GM23338 (cell line): ENCODE results near the gene MMS19. TPM values are rescaled to one million over a fixed set of nuclear protein-coding genes. Genes with fewer than 3 reads are reported as not detected.

Experiments
- ATAC-seq: fragments of 200-7000 bp; cut with Tn5 transposase; 3 replicates; pipeline ENCODE4 v1.9.1; 2020
- DNase-seq: peaks from one replicate; pipeline ENCODE4 v3.0.0-alpha.2; 2015; ENCODE audit warnings: low spot score
- H2AFZ ChIP-seq: fragments of 200-600 bp; sonication (generic); 2 replicates; pipeline ENCODE4 v1.8.0; 2016; ENCODE audit warnings: antibody characterized with exemption, mild to moderate bottlenecking, moderate library complexity
- H3F3A ChIP-seq: fragments of 200-600 bp; sonication (generic); replicated peaks from 2 replicates; pipeline ENCODE4 v1.8.0; 2017; ENCODE audit warnings: antibody characterized with exemption, mixed run types, low read depth
- H3K27ac ChIP-seq: fragments of 200-600 bp; sonication (generic); 2 replicates; pipeline ENCODE4 v1.6.1; 2016; ENCODE audit warnings: low read depth
- H3K27me3 ChIP-seq: fragments of 200-600 bp; sonication (generic); 2 replicates; pipeline ENCODE4 v1.8.0; 2016; ENCODE audit warnings: mild to moderate bottlenecking, mixed run types, moderate library complexity; ENCODE audit not compliant: insufficient read depth
- H3K36me3 ChIP-seq: fragments of 200-600 bp; sonication (generic); 2 replicates; pipeline ENCODE4 v1.8.0; 2016; ENCODE audit warnings: mild to moderate bottlenecking; ENCODE audit not compliant: insufficient read depth
- H3K4me1 ChIP-seq: fragments of 200-600 bp; sonication (generic); 2 replicates; pipeline ENCODE4 v1.8.0; 2016; ENCODE audit warnings: mild to moderate bottlenecking, moderate library complexity; ENCODE audit not compliant: insufficient read depth
- H3K4me2 ChIP-seq: fragments of 200-600 bp; sonication (generic); 2 replicates; pipeline ENCODE4 v1.7.1; 2017; ENCODE audit warnings: mixed run types
- H3K4me3 ChIP-seq: fragments of 200-600 bp; sonication (generic); 2 replicates; pipeline ENCODE4 v1.6.1; 2016; ENCODE audit warnings: mixed run types
- H3K79me2 ChIP-seq: fragments of 200-600 bp; sonication (generic); replicated peaks from 2 replicates; pipeline ENCODE4 v1.8.0; 2017; ENCODE audit warnings: mild to moderate bottlenecking; ENCODE audit not compliant: insufficient read depth
- H3K9me2 ChIP-seq: fragments of 200-600 bp; sonication (generic); 2 replicates; pipeline ENCODE4 v1.8.0; 2017; ENCODE audit not compliant: insufficient read depth
- H4K20me1 ChIP-seq: fragments of 200-600 bp; sonication (generic); replicated peaks from 2 replicates; pipeline ENCODE4 v1.8.0; 2017; ENCODE audit warnings: mild to moderate bottlenecking; ENCODE audit not compliant: insufficient read depth
- H3K27ac Mint-ChIP-seq: 2 replicates; pipeline ENCODE4 v1.8.0; 2020; ENCODE audit warnings: inconsistent platforms, mild to moderate bottlenecking, moderate library complexity, mixed read lengths
- H3K27me3 Mint-ChIP-seq: 3 replicates; pipeline ENCODE4 v1.8.0; 2022; ENCODE audit warnings: low read depth, mild to moderate bottlenecking, moderate library complexity, mixed read lengths, inconsistent platforms; ENCODE audit not compliant: insufficient read depth, poor library complexity
- H3K36me3 Mint-ChIP-seq: 3 replicates; pipeline ENCODE4 v1.8.0; 2021; ENCODE audit warnings: low read depth, mild to moderate bottlenecking, inconsistent platforms, moderate library complexity, mixed read lengths
- H3K4me1 Mint-ChIP-seq: 3 replicates; pipeline ENCODE4 v1.8.0; 2020; ENCODE audit warnings: mild to moderate bottlenecking, inconsistent platforms, mixed read lengths
- H3K4me3 Mint-ChIP-seq: 3 replicates; pipeline ENCODE4 v1.8.0; 2021; ENCODE audit warnings: moderate library complexity, mild to moderate bottlenecking, inconsistent platforms, mixed read lengths
- H3K9me3 Mint-ChIP-seq: 3 replicates; pipeline ENCODE4 v1.8.0; 2020; ENCODE audit warnings: moderate library complexity, mild to moderate bottlenecking, inconsistent platforms, mixed read lengths
- EZH2 ChIP-seq: fragments of 200-600 bp; sonication (generic); IDR thresholded peaks from one replicate; pipeline ENCODE4 v1.8.0; 2017; ENCODE audit warnings: antibody characterized with exemption, mild to moderate bottlenecking, low read depth; ENCODE audit not compliant: unreplicated experiment
- EZH2phosphoT487 ChIP-seq: fragments of 200-600 bp; sonication (generic); IDR thresholded peaks from one replicate; pipeline ENCODE4 v1.8.1; 2018; ENCODE audit warnings: antibody characterized with exemption; ENCODE audit not compliant: unreplicated experiment
- JUNB ChIP-seq: IDR thresholded peaks from one replicate; pipeline ENCODE4 v1.6.1; 2016; ENCODE audit warnings: antibody characterized with exemption; ENCODE audit not compliant: unreplicated experiment
- NANOG ChIP-seq: IDR thresholded peaks from 2 replicates; pipeline ENCODE4 v1.6.1; 2016; ENCODE audit warnings: antibody characterized with exemption, borderline replicate concordance
- POLR2AphosphoS5 ChIP-seq: IDR thresholded peaks from 2 replicates; pipeline ENCODE4 v1.6.1; 2016; ENCODE audit warnings: antibody characterized with exemption, low read depth
- REST ChIP-seq: IDR thresholded peaks from one replicate; pipeline ENCODE4 v1.6.1; 2018; ENCODE audit warnings: antibody characterized with exemption; ENCODE audit not compliant: unreplicated experiment
- STAT1 ChIP-seq: IDR thresholded peaks from one replicate; pipeline ENCODE4 v1.6.1; 2016; ENCODE audit warnings: antibody characterized with exemption; ENCODE audit not compliant: unreplicated experiment
- ZNF114 ChIP-seq: fragments of 250-450 bp; sonication (Bioruptor Pico); IDR thresholded peaks from 2 replicates; pipeline ENCODE4 v1.5.0; 2020; ENCODE audit warnings: mild to moderate bottlenecking, moderate library complexity
- ZNF331 ChIP-seq: fragments of 250-450 bp; sonication (Bioruptor Pico); IDR thresholded peaks from 2 replicates; pipeline ENCODE4 v1.5.0; 2020; ENCODE audit warnings: low read depth, mild to moderate bottlenecking, moderate library complexity
- polyA plus RNA-seq: library from polyadenylated mRNA; unstranded; fragments of >200 nt; fragmentation: Nextera tagmentation; extraction: Ambion mirVana; gene quantifications from 2 replicates; pipeline ENCODE4 v1.2.1, GENCODE V29; 2016
- total RNA-seq: library from RNA; depleted of rRNA; stranded (reverse); fragments of >200 nt; shearing (Covaris generic); gene quantifications from 2 replicates; pipeline ENCODE4 v1.2.3, GENCODE V29; 2014
- TF ChIP-seq, protein P1 (sequence below): IDR thresholded peaks from 2 replicates; pipeline ENCODE4 v1.6.1; 2016; ENCODE audit warnings: antibody characterized with exemption
- TF ChIP-seq, protein P2 (sequence below), 2 experiments: fragments of 200-600 bp in 1 of 2; sonication (generic) in 1 of 2; conservative IDR thresholded peaks; 2 replicates each; pipeline versions ENCODE4 v1.5.1 to v1.6.1; 2016 to 2017; ENCODE audit warnings: antibody characterized with exemption in 2 of 2, low read depth in 2 of 2, mild to moderate bottlenecking in 2 of 2, moderate library complexity in 1 of 2

Gene MMS19
- total and polyA plus RNA-seq, 2 experiments from 2014 or later = 81.5 to 252 TPM

DNA sequence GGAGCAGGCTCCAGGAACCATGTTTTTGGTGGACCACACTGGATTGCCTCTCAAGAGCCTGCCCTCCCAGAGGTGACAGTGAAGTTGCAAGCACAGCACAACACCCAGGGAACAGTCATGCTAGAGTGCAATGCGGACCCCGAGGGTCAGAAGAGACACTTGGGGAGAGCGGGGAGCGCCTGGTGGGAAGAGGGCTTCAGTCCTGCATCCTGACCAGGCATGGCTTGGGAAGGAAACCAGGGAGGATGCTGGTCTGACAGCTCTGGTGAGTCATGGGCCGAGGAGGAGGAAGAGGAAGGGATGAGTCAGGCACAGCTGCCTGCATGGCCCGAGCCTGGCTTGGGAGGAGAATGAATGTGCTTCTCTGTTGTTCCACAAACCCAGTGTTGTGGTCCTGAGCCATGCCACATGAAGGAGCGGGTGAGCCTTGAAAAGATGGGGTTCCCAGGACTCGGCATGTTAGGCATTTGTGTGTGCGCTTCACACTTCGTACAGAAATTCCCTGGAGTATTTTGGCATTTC lies 44.9 kb upstream of the MMS19 start:
- Histone ChIP-seq H3K36me3 (no peaks in the 10 kb centered on the region), H3K4me3 (no peak overlapping the region), H3K79me2 (peaks cover 9% of the 10 kb centered on the region), H4K20me1 (no peaks in the 10 kb centered on the region), H3F3A (0 out of 2 replicates have a peak, but pooled peaks cover 7% of the 10 kb centered on the region), H3K9me2 (no peaks in the 10 kb centered on the region), H3K27me3 (no peaks in the 10 kb centered on the region), H3K4me2 (no peak overlapping the region), H3K4me1 (peaks cover 19% of the 10 kb centered on the region), H2AFZ (no peak overlapping the region), H3K27ac (no peak overlapping the region)
- peak overlapping the region; percentile 7 for H3K27ac Mint-ChIP-seq
- ATAC-seq = no peak
- no peak for DNase-seq
- peaks cover 32% of the 10 kb centered on the region for H3K4me1 Mint-ChIP-seq
- no peak overlapping the region for H3K4me3 Mint-ChIP-seq
- peaks cover 8% of the 10 kb centered on the region for H3K27me3 Mint-ChIP-seq
- TF ChIP-seq ZNF331 = no peak
- TF ChIP-seq NANOG = no peak
- TF ChIP-seq, protein P1, sequence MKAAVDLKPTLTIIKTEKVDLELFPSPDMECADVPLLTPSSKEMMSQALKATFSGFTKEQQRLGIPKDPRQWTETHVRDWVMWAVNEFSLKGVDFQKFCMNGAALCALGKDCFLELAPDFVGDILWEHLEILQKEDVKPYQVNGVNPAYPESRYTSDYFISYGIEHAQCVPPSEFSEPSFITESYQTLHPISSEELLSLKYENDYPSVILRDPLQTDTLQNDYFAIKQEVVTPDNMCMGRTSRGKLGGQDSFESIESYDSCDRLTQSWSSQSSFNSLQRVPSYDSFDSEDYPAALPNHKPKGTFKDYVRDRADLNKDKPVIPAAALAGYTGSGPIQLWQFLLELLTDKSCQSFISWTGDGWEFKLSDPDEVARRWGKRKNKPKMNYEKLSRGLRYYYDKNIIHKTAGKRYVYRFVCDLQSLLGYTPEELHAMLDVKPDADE = no peak
- no peak for TF ChIP-seq STAT1
- no peak for TF ChIP-seq REST
- no peak for TF ChIP-seq POLR2AphosphoS5
- no peak for TF ChIP-seq JUNB
- TF ChIP-seq EZH2 = no peak
- TF ChIP-seq, protein P2, sequence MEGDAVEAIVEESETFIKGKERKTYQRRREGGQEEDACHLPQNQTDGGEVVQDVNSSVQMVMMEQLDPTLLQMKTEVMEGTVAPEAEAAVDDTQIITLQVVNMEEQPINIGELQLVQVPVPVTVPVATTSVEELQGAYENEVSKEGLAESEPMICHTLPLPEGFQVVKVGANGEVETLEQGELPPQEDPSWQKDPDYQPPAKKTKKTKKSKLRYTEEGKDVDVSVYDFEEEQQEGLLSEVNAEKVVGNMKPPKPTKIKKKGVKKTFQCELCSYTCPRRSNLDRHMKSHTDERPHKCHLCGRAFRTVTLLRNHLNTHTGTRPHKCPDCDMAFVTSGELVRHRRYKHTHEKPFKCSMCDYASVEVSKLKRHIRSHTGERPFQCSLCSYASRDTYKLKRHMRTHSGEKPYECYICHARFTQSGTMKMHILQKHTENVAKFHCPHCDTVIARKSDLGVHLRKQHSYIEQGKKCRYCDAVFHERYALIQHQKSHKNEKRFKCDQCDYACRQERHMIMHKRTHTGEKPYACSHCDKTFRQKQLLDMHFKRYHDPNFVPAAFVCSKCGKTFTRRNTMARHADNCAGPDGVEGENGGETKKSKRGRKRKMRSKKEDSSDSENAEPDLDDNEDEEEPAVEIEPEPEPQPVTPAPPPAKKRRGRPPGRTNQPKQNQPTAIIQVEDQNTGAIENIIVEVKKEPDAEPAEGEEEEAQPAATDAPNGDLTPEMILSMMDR (conservative IDR thresholded peaks at IDR 0.05; ENCODE audit: low read depth in 2 of 2) = no peak
- no peak for TF ChIP-seq EZH2phosphoT487
- TF ChIP-seq ZNF114 (CRISPR knock-in tag) = no peak
- H3K9me3 Mint-ChIP-seq = no peaks in the 10 kb centered on the region; the same call in 2 of the 3 replicates
- H3K36me3 Mint-ChIP-seq = no peaks in the 10 kb centered on the region
